GM12878 (cell line): ENCODE results near the gene DUSP16. TPM values are rescaled to one million over a fixed set of nuclear protein-coding genes. Genes with fewer than 3 reads are reported as not detected.

Experiments
- ATAC-seq: fragments of 200-7000 bp; cut with Tn5 transposase; 3 replicates; pipeline ENCODE4 v1.9.1; 2020; ENCODE audit warnings: mild to moderate bottlenecking, moderate library complexity
- BruUV-seq: library from RNA; stranded (reverse); fragments of 400-500 nt; replicated peaks from 2 replicates; lab custom pipeline; 2021; lab: Mats Ljungman, UMichigan
- CTCF ChIA-PET: fragments of 300-600 bp; sonication (Branson Sonifier 250); formaldehyde crosslinking; extraction: SDS; loops from one replicate; lab custom pipeline; 2021; ENCODE audit warnings: inconsistent platforms; lab: Yijun Ruan, JAX
- POLR2A ChIA-PET: fragments of 350-600 bp; formaldehyde crosslinking; extraction: SDS; loops from one replicate; lab custom pipeline; 2021; ENCODE audit warnings: inconsistent platforms; lab: Charles Lee
- RAD21 ChIA-PET: fragments of 300-600 bp; sonication (Branson Sonifier 250); formaldehyde crosslinking; loops from one replicate; lab custom pipeline; 2023; ENCODE audit warnings: antibody characterized with exemption; ENCODE audit not compliant: unreplicated experiment; lab: Charles Lee
- SMC1A ChIA-PET: fragments of 300-600 bp; sonication (Branson Sonifier 250); formaldehyde crosslinking; loops from one replicate; lab custom pipeline; 2023; ENCODE audit not compliant: unreplicated experiment, uncharacterized antibody; lab: Charles Lee
- DNase-seq: peaks from one replicate; pipeline ENCODE4 v3.0.0-alpha.2; 2011; ENCODE audit warnings: low read depth, low spot score
- FAIRE-seq: peaks from 3 replicates; lab custom pipeline; 2011; peaks lifted over from hg19 to GRCh38; lab: Jason Lieb, UNC
- H2AFZ ChIP-seq: 2 replicates; pipeline ENCODE4 v1.6.0; 2011; ENCODE audit warnings: low read depth, low read length, control low read depth; ENCODE audit not compliant: control insufficient read depth
- H3K27ac ChIP-seq: 2 replicates; pipeline ENCODE4 v1.5.1; 2011; ENCODE audit warnings: control low read depth; ENCODE audit not compliant: control insufficient read depth, insufficient read depth
- H3K27me3 ChIP-seq, 2 experiments: replicated peaks in 1 of 2; 2 replicates each; pipeline versions ENCODE4 v1.6.0 to v1.6.1; 2011; ENCODE audit warnings: low read length in 1 of 2; ENCODE audit not compliant: control insufficient read depth in 2 of 2, insufficient read depth in 2 of 2
- H3K36me3 ChIP-seq, 2 experiments: 2 replicates each; pipeline ENCODE4 v1.5.1; 2011; ENCODE audit warnings: low read length in 1 of 2; ENCODE audit not compliant: control insufficient read depth in 2 of 2, insufficient read depth in 2 of 2
- H3K4me1 ChIP-seq: 2 replicates; pipeline ENCODE4 v1.6.1; 2011; ENCODE audit warnings: mild to moderate bottlenecking, low read length, moderate library complexity, mixed read lengths; ENCODE audit not compliant: control insufficient read depth, insufficient read depth
- H3K4me2 ChIP-seq: 2 replicates; pipeline ENCODE4 v1.6.0; 2011; ENCODE audit warnings: control low read depth; ENCODE audit not compliant: control insufficient read depth, insufficient read depth
- H3K4me3 ChIP-seq: fragments of 200-600 bp; sonication (generic); 2 replicates; pipeline ENCODE4 v1.5.1; 2016
- H3K79me2 ChIP-seq: 2 replicates; pipeline ENCODE4 v1.6.0; 2011; ENCODE audit warnings: low read length; ENCODE audit not compliant: control insufficient read depth, insufficient read depth
- H3K9ac ChIP-seq: 2 replicates; pipeline ENCODE4 v1.8.0; 2011; ENCODE audit warnings: low read length, control low read depth, mixed read lengths; ENCODE audit not compliant: control insufficient read depth, insufficient read depth
- H3K9me3 ChIP-seq: replicated peaks from 3 replicates; pipeline ENCODE4 v1.5.1; 2011; ENCODE audit warnings: mild to moderate bottlenecking, low read length; ENCODE audit not compliant: control insufficient read depth, insufficient read depth
- H4K20me1 ChIP-seq: 2 replicates; pipeline ENCODE4 v1.6.0; 2011; ENCODE audit not compliant: control insufficient read depth, insufficient read depth
- ATF7 ChIP-seq: fragments of 450-650 bp; IDR thresholded peaks from 2 replicates; pipeline ENCODE4 v1.6.1; 2016; ENCODE audit warnings: low read depth, mild to moderate bottlenecking
- CEBPB ChIP-seq, 2 experiments: fragments of 150-350 bp in 1 of 2; IDR thresholded peaks; 2 replicates each; pipeline ENCODE4 v1.6.1; 2012 to 2014; ENCODE audit warnings: low read depth in 2 of 2, low read length in 2 of 2, borderline replicate concordance in 1 of 2, inconsistent platforms in 1 of 2
- CHD2 ChIP-seq: IDR thresholded peaks from 2 replicates; pipeline ENCODE4 v1.6.1; 2011; ENCODE audit warnings: low read depth, low read length, improper control_type of control experiment, borderline replicate concordance
- CREM ChIP-seq: IDR thresholded peaks from 2 replicates; pipeline ENCODE4 v1.6.1; 2014; ENCODE audit warnings: antibody characterized with exemption, low read depth
- ETV6 ChIP-seq, 2 experiments: fragments of 450-650 bp in 1 of 2; IDR thresholded peaks in 1 of 2; conservative IDR thresholded peaks in 1 of 2; 2 replicates each; pipeline ENCODE4 v1.6.1; 2014; ENCODE audit warnings: antibody characterized with exemption in 1 of 2, borderline replicate concordance in 1 of 2, low read depth in 1 of 2, mild to moderate bottlenecking in 1 of 2, moderate library complexity in 1 of 2
- HCFC1 ChIP-seq: fragments of 150-350 bp; IDR thresholded peaks from 2 replicates; pipeline ENCODE4 v1.6.1; 2014; ENCODE audit warnings: low read length
- HDAC6 ChIP-seq: fragments of 200-600 bp; sonication (generic); IDR thresholded peaks from one replicate; pipeline ENCODE4 v1.8.0; 2017; ENCODE audit warnings: antibody characterized with exemption; ENCODE audit not compliant: unreplicated experiment
- HSF1 ChIP-seq: fragments of 150-350 bp; IDR thresholded peaks from 2 replicates; pipeline ENCODE4 v1.6.1; 2014; ENCODE audit warnings: mild to moderate bottlenecking, low read depth, low read length
- IKZF2 ChIP-seq, 2 experiments: fragments of 450-650 bp; IDR thresholded peaks; 2 replicates each; pipeline ENCODE4 v1.6.1; 2017; ENCODE audit warnings: mild to moderate bottlenecking in 2 of 2, moderate library complexity in 2 of 2
- MXI1 ChIP-seq: fragments of 150-350 bp; IDR thresholded peaks from 2 replicates; pipeline ENCODE4 v1.6.1; 2011; ENCODE audit warnings: low read depth, mild to moderate bottlenecking, inconsistent platforms, low read length, improper control_type of control experiment
- NR2C1 ChIP-seq: fragments of 450-650 bp; IDR thresholded peaks from 2 replicates; pipeline ENCODE4 v1.6.1; 2017; ENCODE audit warnings: antibody characterized with exemption, mild to moderate bottlenecking, moderate library complexity
- POLR2A ChIP-seq: IDR thresholded peaks from 2 replicates; pipeline ENCODE4 v1.6.1; 2011; ENCODE audit warnings: low read depth, mild to moderate bottlenecking, low read length
- SKIL ChIP-seq: fragments of 450-650 bp; IDR thresholded peaks from 2 replicates; pipeline ENCODE4 v1.6.1; 2017; ENCODE audit warnings: mild to moderate bottlenecking, low read depth, inconsistent platforms; ENCODE audit not compliant: poor library complexity, severe bottlenecking
- SREBF2 ChIP-seq: IDR thresholded peaks from 2 replicates; pipeline ENCODE4 v1.6.1; 2012; ENCODE audit warnings: mild to moderate bottlenecking, low read length
- TCF7 ChIP-seq: IDR thresholded peaks from 2 replicates; pipeline ENCODE4 v1.6.1; 2014; ENCODE audit warnings: antibody characterized with exemption, borderline replicate concordance
- ZNF207 ChIP-seq: fragments of 450-650 bp; IDR thresholded peaks from 2 replicates; pipeline ENCODE4 v1.6.1; 2014; ENCODE audit warnings: antibody characterized with exemption, mild to moderate bottlenecking, borderline replicate concordance
- ZNF274 ChIP-seq: IDR thresholded peaks from one replicate; pipeline ENCODE4 v1.8.0; 2011; ENCODE audit not compliant: insufficient read length, insufficient read depth
- ZNF622 ChIP-seq: fragments of 450-650 bp; IDR thresholded peaks from 2 replicates; pipeline ENCODE4 v1.6.1; 2017; ENCODE audit warnings: mild to moderate bottlenecking, inconsistent platforms
- WGBS: methylation state at CpG from one replicate; pipeline ENCODE4 v1.1.6; 2016; ENCODE audit warnings: low lambda C conversion rate; ENCODE audit not compliant: insufficient replicate concordance, insufficient coverage; ENCODE audit errors: missing lambda C conversion rate; 5-methylcytosine and 5-hydroxymethylcytosine counted together
- in situ Hi-C: fragments of 300-500 bp; cut with MboI; formaldehyde crosslinking; loops from 9 replicates; pipeline ENCODE4 v1.14.3; 2018; ENCODE audit warnings: mixed read lengths
- intact Hi-C: fragments of 100-400 bp; cut with micrococcal nuclease; formaldehyde crosslinking; loops from one replicate; pipeline ENCODE4 v1.14.2; 2022; ENCODE audit not compliant: unreplicated experiment
- polyA plus RNA-seq, 11 experiments: library from polyadenylated mRNA; depleted of rRNA in 4 of 11; unstranded in 6 of 11; stranded (reverse) in 5 of 11; fragments of >200 nt; fragmentation: Nextera tagmentation in 4 of 11; fragmentation: Illumina TruSeq in 1 of 11; extraction: Ambion mirVana in 4 of 11; extraction: Trizol in 1 of 11; gene quantifications; 1 replicate in 1 of 11; 2 replicates in 10 of 11; pipeline versions ENCODE4 v1.2.1 to v1.2.3, GENCODE V29; 2011 to 2016; ENCODE audit warnings: inconsistent platforms in 2 of 11, missing spikeins in 2 of 11, low read depth in 1 of 11
- total RNA-seq, 4 experiments: library from RNA; depleted of rRNA in 3 of 4; stranded (reverse); fragments of >200 nt in 3 of 4; fragmentation: Illumina TruSeq in 1 of 4; extraction: Trizol in 1 of 4; gene quantifications; 2 replicates each; pipeline versions ENCODE4 v1.2.1 to v1.2.3, GENCODE V29; 2013 to 2021

Gene DUSP16
- total and polyA plus RNA-seq, 10 of the 15 experiments (the other 5 are each of a cell fraction or from before 2014, with no cell fraction given): 3.9 to 75.3 (median 26.8) TPM

GRCh38 chr12:12539028-12539810 is 23.4 kb downstream of the DUSP16 start (continued):
- no peak for TF ChIP-seq IKZF2 (IDR thresholded peaks at IDR 0.05)
- no peak for TF ChIP-seq NR2C1
- TF ChIP-seq HDAC6: no peak
- no peak for TF ChIP-seq TCF7

GRCh38 chr12:12538535-12538934 is 24.1 kb downstream of the DUSP16 start:
- Histone ChIP-seq H3K27me3 (no peaks in the 10 kb centered on the region), H3K4me3 (no peak overlapping the region), H3K4me2 (no peak overlapping the region), H3K27ac (no peak overlapping the region), H3K9me3 (no peaks in the 10 kb centered on the region), H3K9ac (no peak overlapping the region), H4K20me1 (no peaks in the 10 kb centered on the region), H3K36me3 (no peaks in the 10 kb centered on the region), H3K79me2 (peaks cover 6% of the 10 kb centered on the region), H2AFZ (no peak overlapping the region), H3K4me1 (peaks cover 11% of the 10 kb centered on the region)
- 50% methylated on average over 3 of the region's 3 CpGs for WGBS
- intact Hi-C loops: no loop called here
- SMC1A ChIA-PET: interaction anchor here (0.6 to 5.9 kb wide), 6 partner anchors 10 to 170 kb away, joined by 3 to 29 read pairs (median 6); no protein-coding TSS in a partner anchor
- no TSS peak for BruUV-seq
- FAIRE-seq: no peak
- POLR2A ChIA-PET: interaction anchor here (0.6 to 2.1 kb wide), 3 partner anchors 8 to 79 kb away, joined by 3 to 12 read pairs (median 3); no protein-coding TSS in a partner anchor
- ATAC-seq: no peak
- CTCF ChIA-PET: interaction anchor here (0.6 to 1.4 kb wide), 4 partner anchors 9 to 160 kb away, joined by 3 to 4 read pairs (median 4); no protein-coding TSS in a partner anchor
- in situ Hi-C loops: no loop called here
- no peak for DNase-seq
- RAD21 ChIA-PET: interaction anchor here (1.3 kb wide), 1 partner anchor 8 kb away, joined by 3 read pairs; no protein-coding TSS in a partner anchor
- TF ChIP-seq SKIL (no peak), CHD2 (no peak), HSF1 (no peak), ATF7 (no peak), ZNF274 (no peak), ZNF207 (no peak), POLR2A (no peak), HCFC1 (no peak), ZNF622 (no peak), CREM (no peak), ETV6 (conservative IDR thresholded peaks at IDR 0.05 in 1 of 2, IDR thresholded peaks at IDR 0.05 in 1 of 2; ENCODE audit: borderline replicate concordance in 1 of 2, low read depth in 1 of 2) (no peak), MXI1 (no peak), SREBF2 (no peak), CEBPB (IDR thresholded peaks at IDR 0.05; ENCODE audit: borderline replicate concordance in 1 of 2, low read depth in 2 of 2, low read length in 2 of 2) (no peak)
